Neural cell (in vitro differentiated cells): ENCODE measurements around the gene SPOCK1. TPM values are rescaled to one million over a fixed set of nuclear protein-coding genes. Genes with fewer than 3 reads are reported as not detected.

Source experiments
- H2AFZ ChIP-seq: fragments of 200-600, 300-800 bp; sonication (generic), shearing (Covaris generic); 2 replicates; pipeline ENCODE4 v1.6.0; 2014; ENCODE audit warnings: low read depth, mild to moderate bottlenecking, antibody characterized with exemption, low read length, moderate library complexity
- H3F3A ChIP-seq: fragments of 200-600 bp; shearing (Covaris generic); 2 replicates; pipeline ENCODE4 v1.6.1; 2016; ENCODE audit warnings: mild to moderate bottlenecking, moderate library complexity, mixed read lengths, antibody characterized with exemption, low read length; ENCODE audit not compliant: insufficient read depth, poor library complexity, severe bottlenecking
- H3K27ac ChIP-seq: fragments of 200-600, 300-800 bp; sonication (generic), shearing (Covaris generic); 2 replicates; pipeline ENCODE4 v1.5.1; 2014; ENCODE audit warnings: mild to moderate bottlenecking, low read length, moderate library complexity
- H3K27me3 ChIP-seq: fragments of 300-800, 200-600 bp; sonication (generic), shearing (Covaris generic); 2 replicates; pipeline ENCODE4 v1.6.0; 2014; ENCODE audit warnings: mild to moderate bottlenecking, low read depth, low read length, moderate library complexity; ENCODE audit not compliant: insufficient read depth
- H3K36me3 ChIP-seq: fragments of 300-800, 200-600 bp; sonication (generic), shearing (Covaris generic); 2 replicates; pipeline ENCODE4 v1.5.1; 2014; ENCODE audit warnings: mild to moderate bottlenecking, antibody characterized with exemption, low read length, moderate library complexity; ENCODE audit not compliant: insufficient read depth
- H3K4me2 ChIP-seq: fragments of 300-800, 200-600 bp; sonication (generic), shearing (Covaris generic); 2 replicates; pipeline ENCODE4 v1.6.0; 2014; ENCODE audit warnings: mild to moderate bottlenecking, low read length
- H3K4me3 ChIP-seq: fragments of 300-800, 200-600 bp; sonication (generic), shearing (Covaris generic); 2 replicates; pipeline ENCODE4 v1.5.1; 2014; ENCODE audit warnings: mild to moderate bottlenecking, low read length, moderate library complexity
- H3K79me2 ChIP-seq: fragments of 200-600 bp; shearing (Covaris generic); replicated peaks from 2 replicates; pipeline ENCODE4 v1.6.0; 2014; ENCODE audit warnings: mild to moderate bottlenecking, low read length, moderate library complexity; ENCODE audit not compliant: insufficient read depth
- H3K9ac ChIP-seq: fragments of 300-800, 200-600 bp; sonication (generic), shearing (Covaris generic); 2 replicates; pipeline ENCODE4 v1.6.1; 2016; ENCODE audit warnings: mild to moderate bottlenecking, low read length, mixed read lengths
- H3K9me2 ChIP-seq: fragments of 200-600 bp; shearing (Covaris generic); 2 replicates; pipeline ENCODE4 v1.6.1; 2016; ENCODE audit warnings: mild to moderate bottlenecking, low read length, mixed read lengths; ENCODE audit not compliant: insufficient read depth
- H3K9me3 ChIP-seq: fragments of 200-600, 300-800 bp; sonication (generic), shearing (Covaris generic); 2 replicates; pipeline ENCODE4 v1.6.1; 2016; ENCODE audit warnings: mild to moderate bottlenecking, mixed run types, low read length, moderate library complexity, mixed read lengths
- H4K20me1 ChIP-seq: fragments of 200-600 bp; shearing (Covaris generic); 2 replicates; pipeline ENCODE4 v1.6.1; 2016; ENCODE audit warnings: mild to moderate bottlenecking, mixed run types; ENCODE audit not compliant: insufficient read depth
- EP300 ChIP-seq: fragments of 450-650 bp; conservative IDR thresholded peaks from 2 replicates; pipeline ENCODE4 v1.6.1; 2014; ENCODE audit warnings: antibody characterized with exemption, mild to moderate bottlenecking, moderate library complexity; ENCODE audit not compliant: poor library complexity, severe bottlenecking
- EZH2 ChIP-seq: fragments of 200-600, 300-800 bp; shearing (Covaris generic), sonication (generic); IDR thresholded peaks from 2 replicates; pipeline ENCODE4 v1.6.1; 2014; ENCODE audit warnings: antibody characterized with exemption, low read length, borderline replicate concordance, mild to moderate bottlenecking; ENCODE audit not compliant: insufficient read depth, poor library complexity, severe bottlenecking
- MXI1 ChIP-seq: fragments of 450-650 bp; conservative IDR thresholded peaks from 2 replicates; pipeline ENCODE4 v1.6.1; 2014; ENCODE audit warnings: antibody characterized with exemption, mild to moderate bottlenecking; ENCODE audit not compliant: poor library complexity, severe bottlenecking
- POLR2AphosphoS5 ChIP-seq: IDR thresholded peaks from 2 replicates; pipeline ENCODE4 v1.6.1; 2012
- RAD21 ChIP-seq: fragments of 450-650 bp; conservative IDR thresholded peaks from 2 replicates; pipeline ENCODE4 v1.6.1; 2014; ENCODE audit warnings: antibody characterized with exemption, mild to moderate bottlenecking, moderate library complexity
- SMC3 ChIP-seq: fragments of 450-650 bp; conservative IDR thresholded peaks from 2 replicates; pipeline ENCODE4 v1.6.1; 2014; ENCODE audit warnings: antibody characterized with exemption, mild to moderate bottlenecking, moderate library complexity; ENCODE audit not compliant: poor library complexity
- TAF1 ChIP-seq: IDR thresholded peaks from 2 replicates; pipeline ENCODE4 v1.6.1; 2012; ENCODE audit warnings: low read depth
- polyA plus RNA-seq: library from polyadenylated mRNA; depleted of rRNA; stranded (reverse); fragments of >200 nt; gene quantifications from 2 replicates; pipeline ENCODE4 v1.2.3, GENCODE V29; 2014
- TF ChIP-seq, protein P1 (sequence below): fragments of 450-650 bp; IDR thresholded peaks from 2 replicates; pipeline ENCODE4 v1.5.1; 2014; ENCODE audit warnings: antibody characterized with exemption, mild to moderate bottlenecking, moderate library complexity; ENCODE audit not compliant: poor library complexity, severe bottlenecking
- TF ChIP-seq, protein P2 (sequence below): IDR thresholded peaks from 2 replicates; pipeline ENCODE4 v1.6.1; 2012; ENCODE audit warnings: borderline replicate concordance

SPOCK1 gene
- polyA plus RNA-seq, 1 donor from 2014 or later: 33.6 TPM

- Histone ChIP-seq H3K36me3 (no peaks in the 10 kb centered on the region), H2AFZ (no peak overlapping the region), H3K79me2 (no peaks in the 10 kb centered on the region), H3K9me2 (no peaks in the 10 kb centered on the region), H3K9ac (no peak overlapping the region), H3K27ac (no peak overlapping the region), H3K27me3 (no peaks in the 10 kb centered on the region), H3K9me3 (no peaks in the 10 kb centered on the region), H3K4me3 (no peak overlapping the region), H4K20me1 (no peaks in the 10 kb centered on the region), H3K4me2 (no peak overlapping the region), H3F3A (no peaks in the 10 kb centered on the region)
- TF ChIP-seq, protein P1, sequence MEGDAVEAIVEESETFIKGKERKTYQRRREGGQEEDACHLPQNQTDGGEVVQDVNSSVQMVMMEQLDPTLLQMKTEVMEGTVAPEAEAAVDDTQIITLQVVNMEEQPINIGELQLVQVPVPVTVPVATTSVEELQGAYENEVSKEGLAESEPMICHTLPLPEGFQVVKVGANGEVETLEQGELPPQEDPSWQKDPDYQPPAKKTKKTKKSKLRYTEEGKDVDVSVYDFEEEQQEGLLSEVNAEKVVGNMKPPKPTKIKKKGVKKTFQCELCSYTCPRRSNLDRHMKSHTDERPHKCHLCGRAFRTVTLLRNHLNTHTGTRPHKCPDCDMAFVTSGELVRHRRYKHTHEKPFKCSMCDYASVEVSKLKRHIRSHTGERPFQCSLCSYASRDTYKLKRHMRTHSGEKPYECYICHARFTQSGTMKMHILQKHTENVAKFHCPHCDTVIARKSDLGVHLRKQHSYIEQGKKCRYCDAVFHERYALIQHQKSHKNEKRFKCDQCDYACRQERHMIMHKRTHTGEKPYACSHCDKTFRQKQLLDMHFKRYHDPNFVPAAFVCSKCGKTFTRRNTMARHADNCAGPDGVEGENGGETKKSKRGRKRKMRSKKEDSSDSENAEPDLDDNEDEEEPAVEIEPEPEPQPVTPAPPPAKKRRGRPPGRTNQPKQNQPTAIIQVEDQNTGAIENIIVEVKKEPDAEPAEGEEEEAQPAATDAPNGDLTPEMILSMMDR: no peak
- no peak for TF ChIP-seq SMC3
- no peak for TF ChIP-seq TAF1
Observed at GRCh38 chr5:137216976-137217598, 282.0 kb downstream of the SPOCK1 start.

- Histone ChIP-seq H3K9me2 (no peaks in the 10 kb centered on the region), H4K20me1 (no peaks in the 10 kb centered on the region), H3K9ac (no peak overlapping the region), H3K4me3 (no peak overlapping the region), H3K4me2 (no peak overlapping the region), H3K9me3 (no peaks in the 10 kb centered on the region), H2AFZ (no peak overlapping the region), H3K36me3 (no peaks in the 10 kb centered on the region), H3K27me3 (no peaks in the 10 kb centered on the region), H3K27ac (no peak overlapping the region), H3K79me2 (no peaks in the 10 kb centered on the region), H3F3A (no peaks in the 10 kb centered on the region)
- TF ChIP-seq, protein P2, sequence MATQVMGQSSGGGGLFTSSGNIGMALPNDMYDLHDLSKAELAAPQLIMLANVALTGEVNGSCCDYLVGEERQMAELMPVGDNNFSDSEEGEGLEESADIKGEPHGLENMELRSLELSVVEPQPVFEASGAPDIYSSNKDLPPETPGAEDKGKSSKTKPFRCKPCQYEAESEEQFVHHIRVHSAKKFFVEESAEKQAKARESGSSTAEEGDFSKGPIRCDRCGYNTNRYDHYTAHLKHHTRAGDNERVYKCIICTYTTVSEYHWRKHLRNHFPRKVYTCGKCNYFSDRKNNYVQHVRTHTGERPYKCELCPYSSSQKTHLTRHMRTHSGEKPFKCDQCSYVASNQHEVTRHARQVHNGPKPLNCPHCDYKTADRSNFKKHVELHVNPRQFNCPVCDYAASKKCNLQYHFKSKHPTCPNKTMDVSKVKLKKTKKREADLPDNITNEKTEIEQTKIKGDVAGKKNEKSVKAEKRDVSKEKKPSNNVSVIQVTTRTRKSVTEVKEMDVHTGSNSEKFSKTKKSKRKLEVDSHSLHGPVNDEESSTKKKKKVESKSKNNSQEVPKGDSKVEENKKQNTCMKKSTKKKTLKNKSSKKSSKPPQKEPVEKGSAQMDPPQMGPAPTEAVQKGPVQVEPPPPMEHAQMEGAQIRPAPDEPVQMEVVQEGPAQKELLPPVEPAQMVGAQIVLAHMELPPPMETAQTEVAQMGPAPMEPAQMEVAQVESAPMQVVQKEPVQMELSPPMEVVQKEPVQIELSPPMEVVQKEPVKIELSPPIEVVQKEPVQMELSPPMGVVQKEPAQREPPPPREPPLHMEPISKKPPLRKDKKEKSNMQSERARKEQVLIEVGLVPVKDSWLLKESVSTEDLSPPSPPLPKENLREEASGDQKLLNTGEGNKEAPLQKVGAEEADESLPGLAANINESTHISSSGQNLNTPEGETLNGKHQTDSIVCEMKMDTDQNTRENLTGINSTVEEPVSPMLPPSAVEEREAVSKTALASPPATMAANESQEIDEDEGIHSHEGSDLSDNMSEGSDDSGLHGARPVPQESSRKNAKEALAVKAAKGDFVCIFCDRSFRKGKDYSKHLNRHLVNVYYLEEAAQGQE: no peak
- TF ChIP-seq EP300: no peak
- TF ChIP-seq EZH2: no peak
- TF ChIP-seq POLR2AphosphoS5: no peak
- no peak for TF ChIP-seq TAF1
- TF ChIP-seq RAD21: no peak
- no peak for TF ChIP-seq SMC3
- no peak for TF ChIP-seq MXI1
Observed at GRCh38 chr5:137215780-137216179, 283.3 kb downstream of the SPOCK1 start.
